22Rv1 (cell line): ENCODE data around the gene ABLIM2.
A peak's percentile ranks its signal among the peaks of the same experiment; 100 is the strongest.

Source experiments
- H3K27ac ChIP-seq: fragments of 450-650 bp; 2 replicates; pipeline ENCODE4 v1.5.1; 2017
- ZFX ChIP-seq: fragments of 450-650 bp; IDR thresholded peaks from 2 replicates; pipeline ENCODE4 v1.6.1; 2017; ENCODE audit warnings: antibody characterized with exemption, borderline replicate concordance
- TF ChIP-seq, protein P1 (sequence below): fragments of 450-650 bp; IDR thresholded peaks from 2 replicates; pipeline ENCODE4 v1.5.1; 2017; ENCODE audit warnings: mild to moderate bottlenecking

ABLIM2 gene

DNA sequence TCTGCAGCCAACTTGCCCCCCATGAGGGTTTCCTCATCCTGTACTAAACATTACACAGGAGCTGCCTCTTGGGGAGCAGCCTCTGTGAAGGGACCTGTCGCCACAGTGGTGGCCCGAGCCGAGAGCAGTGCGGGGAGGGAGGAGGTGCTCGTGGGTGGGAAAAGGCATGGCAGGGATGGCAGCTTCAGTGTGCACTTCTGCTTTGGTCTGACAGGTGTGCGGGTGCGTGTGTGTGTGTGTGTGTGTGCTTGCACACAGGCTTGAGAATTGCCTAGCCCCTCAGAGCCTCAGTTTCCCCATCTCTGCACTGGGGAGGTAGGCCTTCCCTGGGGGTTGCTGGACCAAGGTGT is 44.4 kb upstream of the ABLIM2 start:
- H3K27ac ChIP-seq = no peak overlapping the region
- TF ChIP-seq, protein P1, sequence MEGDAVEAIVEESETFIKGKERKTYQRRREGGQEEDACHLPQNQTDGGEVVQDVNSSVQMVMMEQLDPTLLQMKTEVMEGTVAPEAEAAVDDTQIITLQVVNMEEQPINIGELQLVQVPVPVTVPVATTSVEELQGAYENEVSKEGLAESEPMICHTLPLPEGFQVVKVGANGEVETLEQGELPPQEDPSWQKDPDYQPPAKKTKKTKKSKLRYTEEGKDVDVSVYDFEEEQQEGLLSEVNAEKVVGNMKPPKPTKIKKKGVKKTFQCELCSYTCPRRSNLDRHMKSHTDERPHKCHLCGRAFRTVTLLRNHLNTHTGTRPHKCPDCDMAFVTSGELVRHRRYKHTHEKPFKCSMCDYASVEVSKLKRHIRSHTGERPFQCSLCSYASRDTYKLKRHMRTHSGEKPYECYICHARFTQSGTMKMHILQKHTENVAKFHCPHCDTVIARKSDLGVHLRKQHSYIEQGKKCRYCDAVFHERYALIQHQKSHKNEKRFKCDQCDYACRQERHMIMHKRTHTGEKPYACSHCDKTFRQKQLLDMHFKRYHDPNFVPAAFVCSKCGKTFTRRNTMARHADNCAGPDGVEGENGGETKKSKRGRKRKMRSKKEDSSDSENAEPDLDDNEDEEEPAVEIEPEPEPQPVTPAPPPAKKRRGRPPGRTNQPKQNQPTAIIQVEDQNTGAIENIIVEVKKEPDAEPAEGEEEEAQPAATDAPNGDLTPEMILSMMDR = no peak
- no peak for TF ChIP-seq ZFX

DNA sequence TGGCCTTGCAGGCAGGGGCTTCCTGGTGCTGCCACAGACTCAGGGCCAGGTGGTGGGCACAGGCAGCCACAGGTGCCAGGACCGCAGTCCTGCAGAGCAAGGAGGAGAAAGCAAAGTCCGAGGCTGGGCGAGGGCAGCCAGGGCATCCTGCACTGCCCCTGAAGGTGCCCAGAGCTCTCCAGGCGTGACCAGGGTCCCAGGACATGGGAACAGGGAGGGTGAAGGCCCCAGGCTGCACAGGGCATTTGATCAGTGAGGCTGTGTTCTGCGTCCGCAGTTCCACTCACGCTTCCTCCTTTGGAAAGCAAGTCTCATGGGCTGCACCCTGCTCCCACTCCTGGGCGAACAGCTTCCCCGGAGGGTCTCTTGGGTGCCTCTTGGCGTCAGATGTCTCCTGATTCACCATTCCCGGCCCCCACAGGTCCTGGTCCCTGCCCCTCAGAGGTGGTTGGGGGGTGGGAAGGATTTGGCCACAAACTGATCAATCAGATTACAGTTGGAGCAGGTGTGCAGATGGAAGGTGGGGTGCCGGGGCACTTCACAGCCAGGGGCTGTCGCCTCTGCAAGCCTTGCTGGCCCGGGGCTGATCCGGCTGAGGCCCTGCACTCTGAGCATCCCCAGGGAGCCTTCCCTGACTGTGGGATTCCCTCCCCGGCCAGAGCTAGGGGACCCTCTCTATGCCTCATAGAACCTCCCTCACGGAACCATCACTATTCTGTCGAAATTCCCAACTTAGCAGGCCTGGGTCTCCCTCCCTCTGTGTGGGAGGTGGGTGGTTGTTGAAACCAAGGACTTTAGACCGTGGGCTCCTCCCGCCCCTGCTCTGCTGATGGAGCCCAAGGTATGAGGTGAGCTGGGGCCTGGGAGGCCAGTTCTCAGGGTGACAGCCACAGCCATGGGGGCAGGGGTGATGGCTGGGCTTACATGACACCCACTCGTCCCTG is 43.8 kb upstream of the ABLIM2 start:
- no peak overlapping the region for H3K27ac ChIP-seq
- no peak for TF ChIP-seq ZFX
- TF ChIP-seq, protein P1 = no peak

DNA sequence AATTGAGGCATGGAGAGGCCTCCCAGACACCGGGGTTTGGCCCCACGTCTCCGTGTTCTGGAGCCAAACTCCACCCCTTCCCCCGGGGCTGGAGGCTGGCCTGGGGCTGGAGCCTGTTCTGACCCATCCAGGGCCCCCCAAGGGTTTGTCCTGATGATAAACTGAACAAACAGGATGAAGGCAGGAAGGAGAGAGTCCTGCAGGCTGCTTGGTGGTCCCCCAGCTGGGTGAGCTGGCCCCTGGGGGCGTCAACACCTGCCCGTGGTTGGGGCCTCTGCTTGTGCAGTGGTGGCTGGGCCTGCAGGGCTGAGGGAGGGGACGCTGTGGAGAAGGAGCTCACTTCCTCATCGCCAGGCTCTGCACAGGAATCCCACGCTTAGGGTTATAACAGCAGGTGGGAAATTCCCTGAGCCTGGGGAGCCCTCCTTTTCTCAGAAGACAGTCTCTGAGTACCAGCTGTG is 42.7 kb upstream of the ABLIM2 start:
- TF ChIP-seq ZFX = no peak
- TF ChIP-seq, protein P1 = no peak
- no peak overlapping the region for H3K27ac ChIP-seq

DNA sequence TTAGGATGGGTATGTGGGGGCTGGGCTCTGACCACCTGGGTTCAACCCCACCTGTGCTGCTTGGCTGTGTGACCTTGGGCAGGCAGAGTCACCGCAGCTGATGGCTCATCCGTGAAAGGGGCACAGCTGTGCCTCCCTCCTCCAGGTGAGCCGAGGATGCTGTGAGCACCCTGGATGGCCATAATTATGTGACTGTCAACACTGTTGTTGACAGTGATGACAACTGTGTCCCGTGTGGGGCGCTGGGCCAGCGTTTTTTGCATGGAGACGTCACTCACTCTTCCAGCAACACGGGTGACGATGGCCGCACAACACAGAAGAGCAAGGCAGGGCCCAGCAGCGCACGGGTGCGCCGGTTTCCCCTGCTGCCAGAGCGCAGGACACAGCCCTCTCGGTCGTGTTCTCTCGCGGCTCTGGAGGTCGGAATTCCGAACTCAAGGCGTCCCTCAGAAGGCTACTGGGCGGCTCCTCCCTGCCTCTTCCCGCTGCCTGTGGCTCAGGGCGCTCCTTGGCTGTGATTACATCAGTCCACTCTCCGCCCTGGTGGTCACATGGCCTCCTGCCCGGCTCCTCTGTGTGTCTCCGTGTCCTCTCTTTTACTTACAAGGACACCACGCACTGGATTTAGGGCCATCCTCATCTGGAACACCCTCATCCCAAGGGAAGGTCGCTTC is 41.8 kb upstream of the ABLIM2 start:
- no peak overlapping the region for H3K27ac ChIP-seq

DNA sequence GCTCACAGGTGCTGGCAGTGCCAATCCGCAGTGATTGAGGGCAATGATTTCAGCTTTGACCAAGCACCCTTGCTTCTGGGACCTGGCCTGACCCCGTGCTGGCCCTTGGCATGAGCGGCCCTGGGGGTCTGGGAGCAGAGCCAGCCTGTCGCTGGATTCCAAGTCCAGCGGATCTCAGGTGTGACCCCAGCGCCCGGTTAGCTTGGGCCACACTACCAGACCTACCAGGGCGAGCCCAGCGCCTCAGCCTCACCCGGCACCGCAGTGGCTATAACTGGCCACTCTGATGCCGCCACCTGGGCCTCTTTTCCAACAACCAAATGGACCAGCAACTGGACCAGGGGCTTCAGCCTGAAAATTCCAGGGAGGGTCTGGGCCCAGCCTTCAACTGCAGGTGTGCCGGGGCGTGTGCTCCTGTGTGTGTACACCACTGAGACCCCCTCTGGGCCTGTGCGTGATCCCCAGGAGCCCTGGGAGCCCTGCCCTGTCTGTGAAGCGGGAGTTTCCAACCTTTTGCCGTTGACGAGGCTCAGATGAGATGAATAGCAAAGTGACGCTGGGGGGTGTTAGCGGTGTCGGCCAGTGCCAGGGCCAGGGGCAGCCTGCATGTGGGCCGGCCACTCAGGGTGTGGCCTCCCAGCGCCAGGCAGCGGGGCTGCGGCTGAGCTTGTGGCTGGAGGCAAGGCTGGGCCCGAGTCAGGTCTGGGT is 41.1 kb upstream of the ABLIM2 start:
- H3K27ac ChIP-seq = peak overlapping the region; percentile 44
- TF ChIP-seq, protein P1 = no peak
- TF ChIP-seq ZFX = no peak

More for the DNA sequence above, 41.8 kb upstream of the ABLIM2 start:
- TF ChIP-seq, protein P1 = no peak
- TF ChIP-seq ZFX = no peak

DNA sequence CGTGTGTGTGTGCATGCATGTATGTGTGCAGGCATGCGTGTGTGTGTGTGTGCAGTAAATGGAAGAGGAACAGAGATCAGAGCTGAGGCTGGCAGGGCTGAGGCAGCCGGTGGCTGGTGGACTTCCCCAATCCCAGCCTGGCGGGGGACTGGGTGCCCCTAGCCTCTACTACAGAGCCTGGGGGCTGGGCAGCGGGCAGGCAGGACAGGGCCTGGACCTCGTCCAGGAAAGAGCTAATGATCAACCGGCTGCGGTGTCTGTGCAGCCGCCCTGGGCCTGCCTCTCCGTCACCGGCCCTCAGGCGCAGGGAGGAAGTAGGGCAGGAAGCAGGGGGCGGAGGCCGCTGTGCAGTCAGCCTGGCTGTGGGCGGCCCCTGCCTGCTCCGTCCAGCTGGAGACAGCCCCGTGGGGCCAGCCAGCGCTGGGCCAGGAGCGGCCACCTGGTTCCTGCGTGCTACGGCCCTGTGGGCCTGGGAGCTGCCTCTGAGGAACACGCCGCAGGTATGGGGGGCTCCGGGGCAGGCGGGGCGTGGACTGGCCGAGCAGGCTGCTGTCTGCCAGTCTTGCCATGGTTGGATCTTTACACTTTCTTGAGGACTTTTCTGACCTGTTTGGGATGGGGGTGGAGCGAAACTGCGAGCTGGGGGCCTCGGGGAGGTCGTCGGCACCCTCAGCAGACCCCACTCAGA is 40.4 kb upstream of the ABLIM2 start, which contains the start of gene SH3TC1:
Gene SH3TC1, plus strand, starts transcription at position 385 of the 688 bp plus-strand sequence. CDS start 5,905 bp downstream, outside the sequence.
- no peak for TF ChIP-seq ZFX
- TF ChIP-seq, protein P1 = no peak
- H3K27ac ChIP-seq = peak within 1 kb of the TSS; percentile 44
